Vagina (tissue), 2 donors: ENCODE data around the gene ZC2HC1B. TPM values are rescaled to one million over a fixed set of nuclear protein-coding genes. Genes with fewer than 3 reads are reported as not detected.
A peak's percentile ranks its signal among the peaks of the same experiment; 100 is the strongest.

Experiments
- DNase-seq, 2 donors: peaks; one replicate each; pipeline ENCODE4 v3.0.0-alpha.2; 2017; ENCODE audit errors: extremely low spot score in 2 of 2
- H3K27ac ChIP-seq: fragments of 200-600 bp; sonication (generic); one replicate; pipeline ENCODE4 v1.5.1; 2019
- H3K27me3 ChIP-seq: fragments of 200-600 bp; sonication (generic); one replicate; pipeline ENCODE4 v1.5.1; 2019
- H3K36me3 ChIP-seq, 2 donors: fragments of 200-600 bp; sonication (generic); one replicate each; pipeline ENCODE4 v1.5.1; 2017 to 2019
- H3K4me1 ChIP-seq: fragments of 200-600 bp; sonication (generic); one replicate; pipeline ENCODE4 v1.5.1; 2019
- H3K4me3 ChIP-seq, 2 donors: fragments of 200-600 bp; sonication (generic); 1 replicate in 1 of 2; 2 replicates in 1 of 2; pipeline ENCODE4 v1.5.1; 2016 to 2019
- H3K9me3 ChIP-seq: fragments of 200-600 bp; sonication (generic); one replicate; pipeline ENCODE4 v1.5.1; 2019
- POLR2A ChIP-seq, 2 donors: fragments of 450-650 bp; IDR thresholded peaks; one replicate each; pipeline ENCODE4 v1.6.1; 2017; ENCODE audit warnings: antibody characterized with exemption in 2 of 2, mild to moderate bottlenecking in 2 of 2, moderate library complexity in 2 of 2
- POLR2AphosphoS5 ChIP-seq, 2 donors: sonication (generic); formaldehyde crosslinking; IDR thresholded peaks; one replicate each; pipeline ENCODE4 v1.9.0; 2017; ENCODE audit warnings: antibody characterized with exemption in 2 of 2, mild to moderate bottlenecking in 2 of 2, low read depth in 1 of 2; ENCODE audit not compliant: insufficient read depth in 1 of 2
- intact Hi-C: fragments of 100-400 bp; cut with DNase I; formaldehyde crosslinking; loops from one replicate; pipeline ENCODE4 v1.15.1; 2023
- total RNA-seq: library from RNA; depleted of rRNA; stranded (reverse); fragments of >200 nt; gene quantifications from one replicate; pipeline ENCODE4 v1.2.3, GENCODE V29; 2016
- TF ChIP-seq, protein P1 (sequence below), 3 experiments: fragments of 450-650 bp in 2 of 3; fragments of 200-600 bp in 1 of 3; sonication (generic) in 1 of 3; IDR thresholded peaks; one replicate each; pipeline ENCODE4 v1.5.1; 2017 to 2019; ENCODE audit warnings: antibody characterized with exemption in 3 of 3, mild to moderate bottlenecking in 2 of 3, moderate library complexity in 2 of 3

ZC2HC1B gene
- total RNA-seq, 1 donor from 2014 or later, result not detected

DNA sequence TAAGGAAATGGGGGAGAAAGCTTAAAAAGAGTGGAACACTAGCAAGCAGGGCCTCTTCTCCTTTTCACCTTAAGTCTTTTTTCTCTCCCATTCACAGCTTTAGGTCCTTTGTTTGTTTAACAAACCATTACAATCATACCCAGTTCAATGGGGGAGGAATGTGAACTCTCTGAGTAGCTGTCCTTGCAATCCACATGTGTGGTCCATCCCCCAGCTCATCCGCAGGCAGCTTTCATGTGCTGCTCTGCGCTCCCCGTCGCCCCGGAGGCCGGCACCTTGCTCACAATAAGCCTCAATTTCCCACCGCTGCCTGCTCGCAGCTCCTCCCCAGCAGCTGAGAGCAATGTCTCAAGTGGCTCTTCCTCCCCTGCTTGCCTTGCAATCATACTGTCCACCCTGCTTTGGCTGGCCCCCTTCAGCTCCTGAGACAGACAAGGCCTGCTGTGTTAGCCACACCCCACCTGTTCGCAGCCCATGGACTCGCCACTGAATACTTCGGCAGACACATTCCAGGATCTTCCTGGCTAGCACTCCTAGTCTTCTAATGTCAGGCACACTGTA, 94.6 kb downstream of the ZC2HC1B start:
- Histone ChIP-seq H3K9me3 (no peaks in the 10 kb centered on the region), H3K4me3 (no peak overlapping the region), H3K27ac (no peak overlapping the region), H3K36me3 (no peaks in the 10 kb centered on the region), H3K27me3 (no peaks in the 10 kb centered on the region), H3K4me1 (peaks cover 9% of the 10 kb centered on the region)
- TF ChIP-seq POLR2AphosphoS5 (IDR thresholded peaks at IDR 0.05; ENCODE audit: insufficient read depth in 1 of 2, low read depth in 1 of 2), result no peak
- TF ChIP-seq, protein P1, sequence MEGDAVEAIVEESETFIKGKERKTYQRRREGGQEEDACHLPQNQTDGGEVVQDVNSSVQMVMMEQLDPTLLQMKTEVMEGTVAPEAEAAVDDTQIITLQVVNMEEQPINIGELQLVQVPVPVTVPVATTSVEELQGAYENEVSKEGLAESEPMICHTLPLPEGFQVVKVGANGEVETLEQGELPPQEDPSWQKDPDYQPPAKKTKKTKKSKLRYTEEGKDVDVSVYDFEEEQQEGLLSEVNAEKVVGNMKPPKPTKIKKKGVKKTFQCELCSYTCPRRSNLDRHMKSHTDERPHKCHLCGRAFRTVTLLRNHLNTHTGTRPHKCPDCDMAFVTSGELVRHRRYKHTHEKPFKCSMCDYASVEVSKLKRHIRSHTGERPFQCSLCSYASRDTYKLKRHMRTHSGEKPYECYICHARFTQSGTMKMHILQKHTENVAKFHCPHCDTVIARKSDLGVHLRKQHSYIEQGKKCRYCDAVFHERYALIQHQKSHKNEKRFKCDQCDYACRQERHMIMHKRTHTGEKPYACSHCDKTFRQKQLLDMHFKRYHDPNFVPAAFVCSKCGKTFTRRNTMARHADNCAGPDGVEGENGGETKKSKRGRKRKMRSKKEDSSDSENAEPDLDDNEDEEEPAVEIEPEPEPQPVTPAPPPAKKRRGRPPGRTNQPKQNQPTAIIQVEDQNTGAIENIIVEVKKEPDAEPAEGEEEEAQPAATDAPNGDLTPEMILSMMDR (IDR thresholded peaks at IDR 0.05), result no peak
- TF ChIP-seq POLR2A (IDR thresholded peaks at IDR 0.05), result no peak
- intact Hi-C loops, result no loop called here
- DNase-seq, result no peak

DNA sequence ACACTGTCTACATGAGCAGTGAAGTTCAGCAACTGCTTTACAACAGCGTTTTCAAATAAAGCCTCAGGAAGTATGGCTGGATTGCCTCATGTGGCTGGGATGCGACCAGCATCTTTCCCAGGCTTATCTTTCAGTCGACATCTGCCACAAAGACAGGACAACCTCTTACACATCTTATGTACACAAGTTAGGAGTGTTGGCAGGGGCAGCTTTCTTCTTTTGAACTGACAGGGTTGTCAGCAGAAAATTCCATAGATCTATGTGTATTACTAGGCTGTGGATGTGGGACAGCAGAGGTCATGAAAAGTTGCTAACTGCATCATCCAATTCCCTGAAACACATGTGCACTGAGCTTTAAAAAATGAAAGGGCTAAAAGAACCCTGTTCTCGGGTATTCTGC, 95.7 kb downstream of the ZC2HC1B start:
- TF ChIP-seq POLR2A (IDR thresholded peaks at IDR 0.05) (no peak), POLR2AphosphoS5 (IDR thresholded peaks at IDR 0.05; ENCODE audit: insufficient read depth in 1 of 2, low read depth in 1 of 2) (no peak)
- TF ChIP-seq, protein P1 (IDR thresholded peaks at IDR 0.05), result no peak
- Histone ChIP-seq H3K4me3 (no peak overlapping the region), H3K27me3 (no peaks in the 10 kb centered on the region), H3K4me1 (peaks cover 19% of the 10 kb centered on the region), H3K9me3 (no peaks in the 10 kb centered on the region), H3K27ac (no peak overlapping the region), H3K36me3 (no peaks in the 10 kb centered on the region)
- no peak for DNase-seq
- intact Hi-C loops, result no loop called here

DNA sequence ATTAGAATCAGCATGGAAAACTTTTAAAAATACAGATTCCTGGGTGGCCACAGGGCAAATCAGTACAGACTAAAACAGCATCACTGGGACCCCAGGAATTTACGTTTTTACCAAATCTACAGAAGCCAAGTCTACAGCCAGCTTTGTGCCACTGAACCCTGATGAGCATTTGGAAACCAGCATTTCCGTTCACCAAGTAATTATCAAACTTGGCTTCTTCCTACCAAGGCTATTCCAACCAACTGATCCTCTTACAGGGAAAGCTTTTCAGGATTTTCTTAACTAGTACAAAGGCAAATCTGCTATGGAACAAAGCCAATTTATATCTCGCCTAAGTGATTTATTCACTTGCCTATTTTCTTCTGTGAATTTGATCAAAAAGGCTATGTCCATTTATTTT, 96.8 kb downstream of the ZC2HC1B start:
- no peak for DNase-seq
- Histone ChIP-seq H3K4me3 (no peak overlapping the region), H3K9me3 (no peaks in the 10 kb centered on the region), H3K27me3 (no peaks in the 10 kb centered on the region), H3K27ac (no peak overlapping the region), H3K4me1 (peaks cover 21% of the 10 kb centered on the region), H3K36me3 (no peaks in the 10 kb centered on the region)
- intact Hi-C loops, result no loop called here
- TF ChIP-seq POLR2AphosphoS5 (IDR thresholded peaks at IDR 0.05; ENCODE audit: insufficient read depth in 1 of 2, low read depth in 1 of 2) (no peak), POLR2A (IDR thresholded peaks at IDR 0.05) (no peak)
- TF ChIP-seq, protein P1 (IDR thresholded peaks at IDR 0.05), result no peak

DNA sequence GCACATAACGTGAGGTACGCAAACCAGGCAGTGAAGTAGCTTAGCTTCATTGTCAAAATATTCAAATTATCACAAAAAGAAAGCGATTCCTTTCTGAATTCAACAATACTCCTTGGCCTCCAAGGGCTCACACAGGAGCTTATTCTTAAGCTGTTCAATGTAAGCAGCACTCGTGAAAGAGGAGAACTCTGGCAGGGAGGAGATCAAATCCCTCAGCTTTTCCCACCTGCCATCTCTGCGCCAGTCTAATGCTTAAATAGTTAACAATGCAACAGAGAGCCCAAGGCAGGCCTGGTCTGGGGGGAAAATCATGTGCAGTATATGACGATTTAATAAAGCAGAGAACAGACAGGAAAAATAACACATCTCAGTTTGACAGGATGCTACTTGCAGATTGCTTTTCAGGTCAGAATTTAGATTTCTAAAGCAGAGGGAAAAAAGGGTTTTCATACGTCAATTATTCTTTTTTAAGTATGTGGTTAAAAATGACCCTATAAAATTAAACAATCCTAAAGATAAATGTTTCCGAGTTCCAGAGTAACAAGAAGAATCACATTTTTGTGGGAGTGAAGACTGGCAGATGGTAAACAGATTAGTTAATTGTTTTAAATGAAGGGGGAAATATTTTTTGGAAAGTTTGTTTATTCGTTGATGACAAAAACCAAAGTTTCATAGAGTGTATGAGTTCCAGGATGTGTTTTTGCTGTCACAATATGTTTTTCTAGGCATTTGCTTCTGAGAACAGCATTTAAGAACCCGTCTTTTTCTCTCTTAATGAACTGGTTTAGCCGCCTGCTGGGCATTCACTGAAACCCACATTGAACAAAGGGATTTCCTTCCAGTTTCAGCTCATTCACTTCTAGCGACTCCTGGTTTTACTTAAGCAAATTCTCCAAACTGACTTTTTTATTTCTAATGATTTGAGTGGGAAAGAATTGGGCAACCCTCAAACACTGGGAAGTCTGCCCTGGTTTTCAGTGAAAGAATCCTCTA, 97.9 kb downstream of the ZC2HC1B start:
- TF ChIP-seq POLR2A (IDR thresholded peaks at IDR 0.05), result no peak
- TF ChIP-seq, protein P1 (IDR thresholded peaks at IDR 0.05), result peak in 1 of 3 experiments; percentile 38
- intact Hi-C loops, result no loop called here
- H3K4me3 ChIP-seq, result no peak overlapping the region
- DNase-seq, result no peak
- no peaks in the 10 kb centered on the region for H3K27me3 ChIP-seq
- no peaks in the 10 kb centered on the region for H3K36me3 ChIP-seq
- H3K27ac ChIP-seq, result no peak overlapping the region
- peaks cover 21% of the 10 kb centered on the region for H3K4me1 ChIP-seq
- no peaks in the 10 kb centered on the region for H3K9me3 ChIP-seq
